ENCODE results near the gene SSBP3. TPM values are rescaled to one million over a fixed set of nuclear protein-coding genes. Genes with fewer than 3 reads are reported as not detected.

The SSBP3 gene
- total and polyA plus RNA-seq, 4 donors, result 7.7 to 24.7 (median 17.3) TPM

DNA sequence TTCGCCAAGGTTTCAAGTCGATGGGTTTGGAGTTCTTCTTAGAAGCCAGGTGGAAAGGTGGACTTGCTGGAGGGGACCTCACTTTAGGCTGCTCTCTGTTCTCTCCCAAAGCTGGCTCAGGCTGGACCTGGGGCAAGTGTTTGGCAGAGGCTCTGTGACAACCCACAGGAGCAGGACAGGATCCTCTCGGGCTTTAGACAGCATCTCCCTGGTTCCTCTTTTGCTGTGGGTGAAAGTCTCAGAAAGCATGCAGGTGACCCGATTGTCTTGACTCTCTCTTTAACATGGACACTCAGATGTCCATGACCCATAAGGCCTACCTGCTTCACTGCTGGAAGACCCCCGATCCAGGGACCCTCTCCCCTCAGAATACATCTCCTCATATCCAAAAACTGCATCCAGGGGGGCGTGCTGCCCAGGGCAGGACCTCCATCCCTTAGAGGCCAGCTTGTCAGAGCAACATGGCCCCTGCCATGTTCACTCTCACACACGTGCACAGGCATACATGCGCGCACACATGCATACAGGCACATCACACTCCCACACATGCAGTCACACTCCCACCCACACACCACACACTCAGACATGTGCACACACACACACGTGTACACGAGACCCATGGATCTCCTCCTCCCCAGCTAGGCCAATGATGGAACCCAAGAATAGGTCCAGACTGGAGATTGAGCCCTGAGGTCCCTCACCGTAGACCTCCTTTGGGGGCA, 184.9 kb downstream of the SSBP3 start:
- H3K27me3 ChIP-seq (ENCODE audit: control insufficient read depth in 4 of 4, insufficient read depth in 4 of 4, low read length in 3 of 4), result no peaks in the 10 kb centered on the region
- H3K27ac ChIP-seq (ENCODE audit: low read depth in 1 of 2, low read length in 2 of 2), result no peak overlapping the region
- H3K4me1 ChIP-seq (ENCODE audit: control insufficient read depth in 4 of 4, insufficient read depth in 4 of 4, low read length in 3 of 4), result peaks cover 0 to 18% (median 2%) of the 10 kb centered on the region in 4 donors
- DNase-seq (ENCODE audit: low spot score), result no peak
- no peak overlapping the region for H3K4me3 ChIP-seq (ENCODE audit: low read depth in 1 of 3, low read length in 3 of 3)
- H3K36me3 ChIP-seq (ENCODE audit: control insufficient read depth in 4 of 4, insufficient read depth in 3 of 4, low read depth in 1 of 4, low read length in 3 of 4), result peaks cover 3 to 25% (median 24%) of the 10 kb centered on the region in 4 donors
- H3K9ac ChIP-seq (ENCODE audit: low read depth in 1 of 2, low read length in 2 of 2), result no peak overlapping the region
- WGBS, result 93% methylated on average over 12 of the region's 12 CpGs
- H3K9me3 ChIP-seq (ENCODE audit: control insufficient read depth in 4 of 4, low read length in 3 of 4), result no peaks in the 10 kb centered on the region
- TF ChIP-seq HNF4G (IDR thresholded peaks at IDR 0.05) (no peak), FOXA1 (IDR thresholded peaks at IDR 0.05) (no peak), JUND (IDR thresholded peaks at IDR 0.05) (no peak), EGR1 (IDR thresholded peaks at IDR 0.05; ENCODE audit: low read depth in 2 of 2) (no peak), RAD21 (IDR thresholded peaks at IDR 0.05) (no peak), YY1 (IDR thresholded peaks at IDR 0.05) (no peak), TAF1 (conservative IDR thresholded peaks at IDR 0.05) (no peak), FOXA2 (IDR thresholded peaks at IDR 0.05) (no peak), REST (IDR thresholded peaks at IDR 0.05) (no peak), RXRA (IDR thresholded peaks at IDR 0.05) (no peak), SP1 (IDR thresholded peaks at IDR 0.05) (no peak)
- TF ChIP-seq, protein P1, sequence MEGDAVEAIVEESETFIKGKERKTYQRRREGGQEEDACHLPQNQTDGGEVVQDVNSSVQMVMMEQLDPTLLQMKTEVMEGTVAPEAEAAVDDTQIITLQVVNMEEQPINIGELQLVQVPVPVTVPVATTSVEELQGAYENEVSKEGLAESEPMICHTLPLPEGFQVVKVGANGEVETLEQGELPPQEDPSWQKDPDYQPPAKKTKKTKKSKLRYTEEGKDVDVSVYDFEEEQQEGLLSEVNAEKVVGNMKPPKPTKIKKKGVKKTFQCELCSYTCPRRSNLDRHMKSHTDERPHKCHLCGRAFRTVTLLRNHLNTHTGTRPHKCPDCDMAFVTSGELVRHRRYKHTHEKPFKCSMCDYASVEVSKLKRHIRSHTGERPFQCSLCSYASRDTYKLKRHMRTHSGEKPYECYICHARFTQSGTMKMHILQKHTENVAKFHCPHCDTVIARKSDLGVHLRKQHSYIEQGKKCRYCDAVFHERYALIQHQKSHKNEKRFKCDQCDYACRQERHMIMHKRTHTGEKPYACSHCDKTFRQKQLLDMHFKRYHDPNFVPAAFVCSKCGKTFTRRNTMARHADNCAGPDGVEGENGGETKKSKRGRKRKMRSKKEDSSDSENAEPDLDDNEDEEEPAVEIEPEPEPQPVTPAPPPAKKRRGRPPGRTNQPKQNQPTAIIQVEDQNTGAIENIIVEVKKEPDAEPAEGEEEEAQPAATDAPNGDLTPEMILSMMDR (IDR thresholded peaks at IDR 0.05; ENCODE audit: low read depth, low read length, missing input control), result no peak
- TF ChIP-seq, protein P2, sequence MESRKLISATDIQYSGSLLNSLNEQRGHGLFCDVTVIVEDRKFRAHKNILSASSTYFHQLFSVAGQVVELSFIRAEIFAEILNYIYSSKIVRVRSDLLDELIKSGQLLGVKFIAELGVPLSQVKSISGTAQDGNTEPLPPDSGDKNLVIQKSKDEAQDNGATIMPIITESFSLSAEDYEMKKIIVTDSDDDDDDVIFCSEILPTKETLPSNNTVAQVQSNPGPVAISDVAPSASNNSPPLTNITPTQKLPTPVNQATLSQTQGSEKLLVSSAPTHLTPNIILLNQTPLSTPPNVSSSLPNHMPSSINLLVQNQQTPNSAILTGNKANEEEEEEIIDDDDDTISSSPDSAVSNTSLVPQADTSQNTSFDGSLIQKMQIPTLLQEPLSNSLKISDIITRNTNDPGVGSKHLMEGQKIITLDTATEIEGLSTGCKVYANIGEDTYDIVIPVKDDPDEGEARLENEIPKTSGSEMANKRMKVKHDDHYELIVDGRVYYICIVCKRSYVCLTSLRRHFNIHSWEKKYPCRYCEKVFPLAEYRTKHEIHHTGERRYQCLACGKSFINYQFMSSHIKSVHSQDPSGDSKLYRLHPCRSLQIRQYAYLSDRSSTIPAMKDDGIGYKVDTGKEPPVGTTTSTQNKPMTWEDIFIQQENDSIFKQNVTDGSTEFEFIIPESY (IDR thresholded peaks at IDR 0.05), result no peak
- TF ChIP-seq, protein P3, sequence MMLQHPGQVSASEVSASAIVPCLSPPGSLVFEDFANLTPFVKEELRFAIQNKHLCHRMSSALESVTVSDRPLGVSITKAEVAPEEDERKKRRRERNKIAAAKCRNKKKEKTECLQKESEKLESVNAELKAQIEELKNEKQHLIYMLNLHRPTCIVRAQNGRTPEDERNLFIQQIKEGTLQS (IDR thresholded peaks at IDR 0.05), result no peak

Measured in liver (tissue), 9 donors.